Mucosa of descending colon (tissue), 3 donors: Measurements from ENCODE around the gene SPATS2. TPM values are rescaled to one million over a fixed set of nuclear protein-coding genes. Genes with fewer than 3 reads are reported as not detected.
"Not testable (repeated sequence)": the region's sequence is repeated elsewhere in the genome, so short reads cannot be mapped to it uniquely, and the experiment has no call there.

ENCODE experiments used
- ATAC-seq: fragments of 200-7000 bp; cut with Tn5 transposase; one replicate; pipeline ENCODE4 v1.9.1; 2020; ENCODE audit warnings: mild to moderate bottlenecking, moderate library complexity
- DNase-seq, 3 donors: peaks; one replicate each; pipeline ENCODE4 v3.0.0-alpha.2; 2020
- H3K36me3 ChIP-seq: fragments of 200-600 bp; one replicate; pipeline ENCODE4 v1.8.0; 2021; ENCODE audit warnings: low read depth, mild to moderate bottlenecking
- H3K4me1 ChIP-seq: fragments of 200-600 bp; one replicate; pipeline ENCODE4 v1.8.0; 2021; ENCODE audit warnings: low read depth, mild to moderate bottlenecking
- H3K4me3 ChIP-seq: fragments of 200-600 bp; one replicate; pipeline ENCODE4 v1.8.0; 2021; ENCODE audit warnings: mild to moderate bottlenecking
- H3K9me3 ChIP-seq: fragments of 200-600 bp; one replicate; pipeline ENCODE4 v1.8.0; 2021; ENCODE audit warnings: mild to moderate bottlenecking
- CTCF ChIP-seq: fragments of 200-600 bp; IDR thresholded peaks from one replicate; pipeline ENCODE4 v1.8.0; 2022; ENCODE audit warnings: antibody characterized with exemption, mild to moderate bottlenecking
- intact Hi-C, 2 donors: fragments of 100-400 bp; cut with DNase I in 1 of 2; cut with micrococcal nuclease in 1 of 2; formaldehyde crosslinking; loops; one replicate each; pipeline versions ENCODE4 v1.11.0 to v1.11.1; 2022; cut with DNase I, micrococcal nuclease
- total RNA-seq, 3 donors: library from RNA; stranded (reverse); fragmentation: NEBNext Ultra II Directional in 2 of 3; extraction: Animal tissue kit (Norgen Biotek cat#: 25700) in 2 of 3; gene quantifications; one replicate each; pipeline versions ENCODE4 v1.2.1 to v1.2.4, GENCODE V29; 2021 to 2023
- donor health status: DM: no; HTN: no; CAD: no; lungs with moderate emphysema.
- donor health status: DM: no; HTN: no; CAD: no.
- donor health status: DM: no; HTN: yes; CAD: no.

Gene SPATS2
- total RNA-seq, 3 donors from 2014 or later = 15.0 to 19.8 (median 18.3) TPM

- Histone ChIP-seq H3K4me3 (no peak overlapping the region), H3K36me3 (no peaks in the 10 kb centered on the region), H3K4me1 (peaks cover 9% of the 10 kb centered on the region), H3K9me3 (no peaks in the 10 kb centered on the region)
- DNase-seq (no peak), ATAC-seq (peak; percentile 33)
- intact Hi-C loops = no loop called here
- TF ChIP-seq CTCF = no peak
These were observed 166.1 kb downstream of the SPATS2 start for GRCh38 chr12:49533331-49533730.

GRCh38 chr12:49534122-49534521 is 166.9 kb downstream of the SPATS2 start:
- H3K4me1 ChIP-seq = peaks cover 11% of the 10 kb centered on the region
- DNase-seq, intact Hi-C loops, H3K4me3 ChIP-seq, H3K36me3 ChIP-seq, H3K9me3 ChIP-seq, ATAC-seq: not testable (repeated sequence)

DNA sequence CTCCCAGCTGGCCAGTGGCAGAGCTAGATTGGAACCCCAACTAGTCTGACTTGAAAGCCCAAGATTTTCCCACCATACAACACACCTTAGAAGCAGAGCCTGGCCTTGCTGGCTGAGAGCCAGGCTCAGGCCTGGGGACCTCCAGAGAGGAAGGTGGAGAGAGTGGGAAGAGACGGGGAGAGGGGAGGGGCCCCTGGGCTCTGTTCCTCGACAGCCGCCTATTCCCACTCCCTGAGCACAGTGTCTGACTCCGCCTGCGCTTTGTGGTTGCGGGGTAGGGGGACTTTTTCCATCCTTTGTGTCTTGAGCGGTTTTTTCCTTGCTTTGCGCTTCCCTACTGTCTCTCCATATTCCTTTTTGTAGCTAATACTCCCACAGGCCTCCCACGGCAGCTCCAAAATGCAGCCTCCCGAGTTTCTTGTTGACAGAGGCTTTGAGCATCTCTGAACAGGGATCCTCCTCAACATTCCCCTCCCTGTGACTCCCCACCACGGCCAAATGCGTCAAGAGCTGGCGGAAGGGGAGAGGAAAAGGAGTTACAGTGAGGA is 167.5 kb downstream of the SPATS2 start:
- intact Hi-C loops = no loop called here
- Histone ChIP-seq H3K9me3 (no peaks in the 10 kb centered on the region), H3K4me3 (no peak overlapping the region), H3K4me1 (peaks cover 11% of the 10 kb centered on the region), H3K36me3 (no peaks in the 10 kb centered on the region)
- DNase-seq = no peak
- TF ChIP-seq CTCF = no peak
- no peak for ATAC-seq

- no peak for ATAC-seq
- Histone ChIP-seq H3K4me3 (no peak overlapping the region), H3K9me3 (no peaks in the 10 kb centered on the region), H3K36me3 (no peaks in the 10 kb centered on the region), H3K4me1 (peaks cover 13% of the 10 kb centered on the region)
- intact Hi-C loops = no loop called here
- TF ChIP-seq CTCF = no peak
- DNase-seq = no peak
These were observed 168.8 kb downstream of the SPATS2 start for GRCh38 chr12:49535921-49536525.

DNA sequence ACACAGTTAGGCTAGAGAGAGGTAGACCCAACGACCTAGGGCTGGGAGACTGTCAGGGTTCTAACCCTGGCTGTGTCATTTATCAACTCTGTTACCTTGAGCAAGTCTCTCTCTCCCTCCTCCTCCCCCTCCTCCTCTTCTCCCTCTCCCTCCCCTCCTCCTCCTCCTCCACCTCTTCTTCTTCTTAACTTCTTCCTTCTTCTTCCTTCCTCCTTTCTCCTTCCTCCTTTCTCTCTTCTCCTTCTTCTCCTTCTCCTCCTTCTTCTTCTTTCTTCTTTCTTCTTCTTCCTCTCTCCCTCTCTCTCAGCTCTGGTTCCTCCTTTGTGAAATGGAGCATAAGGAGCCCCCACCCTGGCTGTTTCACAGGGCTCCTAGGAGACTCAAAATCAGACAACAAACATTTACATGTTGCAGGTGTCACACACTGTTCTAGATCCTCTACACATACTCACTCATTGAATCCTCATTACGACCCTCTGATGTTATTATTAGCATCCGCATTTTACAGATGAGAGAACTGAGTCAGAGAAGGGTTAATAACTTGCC is 169.3 kb downstream of the SPATS2 start:
- intact Hi-C loops = no loop called here

More for the DNA sequence above, 169.3 kb downstream of the SPATS2 start:
- DNase-seq (no peak), ATAC-seq (no peak)
- no peaks in the 10 kb centered on the region for H3K36me3 ChIP-seq
- no peak for TF ChIP-seq CTCF
- no peaks in the 10 kb centered on the region for H3K9me3 ChIP-seq
- H3K4me1 ChIP-seq = peaks cover 13% of the 10 kb centered on the region
- no peak overlapping the region for H3K4me3 ChIP-seq
